Endothelial cell of umbilical vein (primary cell): ENCODE measurements around the gene SHCBP1. TPM values are rescaled to one million over a fixed set of nuclear protein-coding genes. Genes with fewer than 3 reads are reported as not detected.

Experiments used
- BruUV-seq: library from RNA; stranded (reverse); fragments of 400-500 nt; replicated peaks from 2 replicates; lab custom pipeline; 2021; lab: Mats Ljungman, UMichigan
- CTCF ChIA-PET: fragments of 300-600, 350-600 bp; sonication (Branson Sonifier 250); formaldehyde crosslinking; loops from one replicate; lab custom pipeline; 2021; ENCODE audit warnings: antibody characterized with exemption, inconsistent platforms; lab: Charles Lee
- POLR2A ChIA-PET: fragments of 300-600, 350-600 bp; sonication (Branson Sonifier 250); formaldehyde crosslinking; loops from one replicate; lab custom pipeline; 2021; ENCODE audit warnings: antibody characterized with exemption, inconsistent platforms; lab: Charles Lee
- DNase-seq: peaks from one replicate; pipeline ENCODE4 v3.0.0-alpha.2; 2011; ENCODE audit warnings: low read depth, low spot score
- FAIRE-seq: peaks from 2 replicates; lab custom pipeline; 2011; peaks lifted over from hg19 to GRCh38; lab: Jason Lieb, UNC
- H2AFZ ChIP-seq: 2 replicates; pipeline ENCODE4 v1.6.0; 2012; ENCODE audit warnings: low read depth, low read length, control low read depth, inconsistent platforms
- H3K27ac ChIP-seq: 2 replicates; pipeline ENCODE4 v1.5.1; 2011; ENCODE audit warnings: low read depth, mild to moderate bottlenecking, control low read depth, low read length, moderate library complexity; ENCODE audit not compliant: insufficient read depth
- H3K27me3 ChIP-seq, 2 experiments: 2 replicates each; pipeline versions ENCODE4 v1.6.0 to v1.6.1; 2011; ENCODE audit warnings: low read length in 2 of 2, mixed read lengths in 1 of 2; ENCODE audit not compliant: control insufficient read depth in 2 of 2, insufficient read depth in 2 of 2
- H3K36me3 ChIP-seq, 2 experiments: 2 replicates in 1 of 2; 3 replicates in 1 of 2; pipeline ENCODE4 v1.5.1; 2011; ENCODE audit warnings: low read length in 2 of 2, mild to moderate bottlenecking in 1 of 2, moderate library complexity in 1 of 2; ENCODE audit not compliant: control insufficient read depth in 2 of 2, insufficient read depth in 2 of 2; ENCODE audit errors: extremely low read depth in 1 of 2
- H3K4me1 ChIP-seq: 3 replicates; pipeline ENCODE4 v1.5.1; 2011; ENCODE audit warnings: mild to moderate bottlenecking, low read length; ENCODE audit not compliant: control insufficient read depth, insufficient read depth; ENCODE audit errors: extremely low read depth
- H3K4me2 ChIP-seq: 2 replicates; pipeline ENCODE4 v1.6.1; 2011; ENCODE audit warnings: low read length, control low read depth, mixed read lengths; ENCODE audit not compliant: insufficient read depth
- H3K4me3 ChIP-seq, 3 experiments: fragments of 200-600 bp in 1 of 3; sonication (generic), shearing (Covaris generic) in 1 of 3; replicated peaks in 1 of 3; 2 replicates each; pipeline ENCODE4 v1.5.1; 2011 to 2016; ENCODE audit warnings: control low read depth in 3 of 3, low read length in 3 of 3, mild to moderate bottlenecking in 2 of 3, inconsistent platforms in 1 of 3, low read depth in 1 of 3, moderate library complexity in 1 of 3; ENCODE audit not compliant: insufficient read depth in 1 of 3
- H3K79me2 ChIP-seq: 2 replicates; pipeline ENCODE4 v1.6.0; 2012; ENCODE audit warnings: low read length, inconsistent platforms; ENCODE audit not compliant: control insufficient read depth, insufficient read depth
- H3K9ac ChIP-seq: replicated peaks from 2 replicates; pipeline ENCODE3; 2011; ENCODE audit warnings: low read length, control low read depth; ENCODE audit not compliant: insufficient read depth; ENCODE audit errors: extremely low read depth
- H3K9me1 ChIP-seq: replicated peaks from 3 replicates; pipeline ENCODE4 v1.6.0; 2011; ENCODE audit warnings: mild to moderate bottlenecking, low read length; ENCODE audit not compliant: control insufficient read depth, insufficient read depth; ENCODE audit errors: extremely low read depth
- H3K9me3 ChIP-seq: replicated peaks from 2 replicates; pipeline ENCODE4 v1.5.1; 2012; ENCODE audit warnings: low read length, inconsistent platforms; ENCODE audit not compliant: control insufficient read depth, insufficient read depth
- H4K20me1 ChIP-seq: replicated peaks from 2 replicates; pipeline ENCODE3; 2011; ENCODE audit warnings: mild to moderate bottlenecking, low read length; ENCODE audit not compliant: control insufficient read depth, insufficient read depth; ENCODE audit errors: extremely low read depth
- EZH2 ChIP-seq: IDR thresholded peaks from 2 replicates; pipeline ENCODE4 v1.6.1; 2012; ENCODE audit warnings: borderline replicate concordance, low read depth, mild to moderate bottlenecking, moderate library complexity, low read length, inconsistent platforms; ENCODE audit not compliant: severe bottlenecking
- FOS ChIP-seq: IDR thresholded peaks from 2 replicates; pipeline ENCODE4 v1.6.1; 2011; ENCODE audit warnings: mild to moderate bottlenecking, low read length, moderate library complexity, borderline replicate concordance; ENCODE audit not compliant: insufficient read depth
- GATA2 ChIP-seq: IDR thresholded peaks from 2 replicates; pipeline ENCODE4 v1.7.0; 2011; ENCODE audit warnings: low read depth, mild to moderate bottlenecking, moderate library complexity, mixed read lengths, low read length; ENCODE audit not compliant: insufficient read length, insufficient read depth
- JUN ChIP-seq: IDR thresholded peaks from 2 replicates; pipeline ENCODE4 v1.6.1; 2011; ENCODE audit warnings: borderline replicate concordance, low read depth; ENCODE audit not compliant: insufficient read length, insufficient read depth
- MYC ChIP-seq: IDR thresholded peaks from one replicate; pipeline ENCODE4 v1.6.1; 2011; ENCODE audit warnings: mild to moderate bottlenecking, low read depth, low read length
- POLR2A ChIP-seq: IDR thresholded peaks from 2 replicates; pipeline ENCODE4 v1.6.1; 2012; ENCODE audit warnings: low read depth, mild to moderate bottlenecking, control low read depth, low read length
- POLR2AphosphoS5 ChIP-seq: IDR thresholded peaks from 2 replicates; pipeline ENCODE4 v1.6.1; 2012; ENCODE audit warnings: low read depth, mild to moderate bottlenecking, control low read depth, low read length, moderate library complexity; ENCODE audit not compliant: insufficient read depth
- dilution Hi-C: fragments of 300-500 bp; cut with MboI; formaldehyde crosslinking; loops from one replicate; pipeline ENCODE4 v1.15.0; 2019; ENCODE audit warnings: low sequenced_read_pairs; ENCODE audit not compliant: extremely low pct_ligation_motif_present
- intact Hi-C: fragments of 100-400 bp; cut with micrococcal nuclease; formaldehyde crosslinking; loops from one replicate; pipeline ENCODE4 v1.10.0; 2022
- polyA plus RNA-seq, 4 experiments: library from polyadenylated mRNA; depleted of rRNA in 3 of 4; stranded (reverse) in 3 of 4; unstranded in 1 of 4; fragments of >200 nt; gene quantifications; 2 replicates each; pipeline versions ENCODE4 v1.2.1 to v1.2.3, GENCODE V29; 2011 to 2012; ENCODE audit warnings: missing spikeins in 1 of 4
- total RNA-seq: library from RNA; stranded (reverse); gene quantifications from 2 replicates; pipeline ENCODE4 v1.2.3, GENCODE V29; 2021
- TF ChIP-seq, protein P1 (sequence below), 2 donors: IDR thresholded peaks; 1 replicate in 1 of 2; 2 replicates in 1 of 2; pipeline ENCODE4 v1.5.1; 2011; ENCODE audit warnings: low read length in 2 of 2, mild to moderate bottlenecking in 2 of 2, moderate library complexity in 2 of 2, control low read depth in 1 of 2, inconsistent platforms in 1 of 2, low read depth in 1 of 2; ENCODE audit not compliant: insufficient read depth in 1 of 2; ENCODE audit errors: extremely low read depth in 1 of 2
- TF ChIP-seq, protein P2 (sequence below): IDR thresholded peaks from 2 replicates; pipeline ENCODE4 v1.6.1; 2011; ENCODE audit not compliant: insufficient read depth, insufficient read length

Gene SHCBP1
- total and polyA plus RNA-seq, 2 donors (not counting 3 experiments of a cell fraction or from before 2014, with no cell fraction given): 13.9 to 44.9 TPM

DNA sequence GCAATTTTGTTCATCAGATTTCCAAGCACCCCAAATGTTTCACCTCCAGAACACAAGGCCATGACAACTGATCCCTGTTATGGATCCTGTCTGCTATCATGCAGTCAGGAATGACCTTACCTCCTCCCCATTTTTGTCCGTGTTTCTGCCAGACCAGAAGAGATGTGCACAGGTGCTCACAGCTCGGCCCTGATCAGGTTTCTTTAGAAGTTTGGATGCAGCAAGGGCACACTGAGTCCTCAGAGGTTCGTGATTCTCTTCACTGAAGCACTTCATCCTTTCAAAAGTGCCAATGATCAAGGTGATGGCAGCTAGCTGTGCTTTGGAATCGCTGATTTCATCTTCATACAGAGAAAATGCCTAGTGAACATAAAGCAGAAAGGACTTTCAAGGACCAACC, 40.9 kb upstream of the SHCBP1 start:
- H2AFZ ChIP-seq: no peak overlapping the region
- no peak overlapping the region for H3K4me3 ChIP-seq
- no peak overlapping the region for H3K9ac ChIP-seq
- DNase-seq (no peak), FAIRE-seq (no peak)
- H3K4me1 ChIP-seq: no peaks in the 10 kb centered on the region
- no TSS peak for BruUV-seq
- dilution Hi-C loops (no loop called here), intact Hi-C loops (no loop called here)
- H3K9me3 ChIP-seq: no peaks in the 10 kb centered on the region
- H3K4me2 ChIP-seq: no peak overlapping the region
- H3K36me3 ChIP-seq: peaks cover 13 to 21% of the 10 kb centered on the region in 2 experiments
- ChIA-PET CTCF (interaction anchor here (1.0 kb wide), 1 partner anchor 11 kb away, joined by 4 read pairs; no protein-coding TSS in a partner anchor), POLR2A (no interaction called here)
- TF ChIP-seq POLR2A (no peak), GATA2 (no peak), JUN (no peak), POLR2AphosphoS5 (no peak), MYC (no peak), EZH2 (no peak), FOS (no peak)
- TF ChIP-seq, protein P1, sequence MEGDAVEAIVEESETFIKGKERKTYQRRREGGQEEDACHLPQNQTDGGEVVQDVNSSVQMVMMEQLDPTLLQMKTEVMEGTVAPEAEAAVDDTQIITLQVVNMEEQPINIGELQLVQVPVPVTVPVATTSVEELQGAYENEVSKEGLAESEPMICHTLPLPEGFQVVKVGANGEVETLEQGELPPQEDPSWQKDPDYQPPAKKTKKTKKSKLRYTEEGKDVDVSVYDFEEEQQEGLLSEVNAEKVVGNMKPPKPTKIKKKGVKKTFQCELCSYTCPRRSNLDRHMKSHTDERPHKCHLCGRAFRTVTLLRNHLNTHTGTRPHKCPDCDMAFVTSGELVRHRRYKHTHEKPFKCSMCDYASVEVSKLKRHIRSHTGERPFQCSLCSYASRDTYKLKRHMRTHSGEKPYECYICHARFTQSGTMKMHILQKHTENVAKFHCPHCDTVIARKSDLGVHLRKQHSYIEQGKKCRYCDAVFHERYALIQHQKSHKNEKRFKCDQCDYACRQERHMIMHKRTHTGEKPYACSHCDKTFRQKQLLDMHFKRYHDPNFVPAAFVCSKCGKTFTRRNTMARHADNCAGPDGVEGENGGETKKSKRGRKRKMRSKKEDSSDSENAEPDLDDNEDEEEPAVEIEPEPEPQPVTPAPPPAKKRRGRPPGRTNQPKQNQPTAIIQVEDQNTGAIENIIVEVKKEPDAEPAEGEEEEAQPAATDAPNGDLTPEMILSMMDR (IDR thresholded peaks at IDR 0.05; ENCODE audit: extremely low read depth in 1 of 2, insufficient read depth in 1 of 2, low read depth in 1 of 2, low read length in 2 of 2): no peak
- TF ChIP-seq, protein P2, sequence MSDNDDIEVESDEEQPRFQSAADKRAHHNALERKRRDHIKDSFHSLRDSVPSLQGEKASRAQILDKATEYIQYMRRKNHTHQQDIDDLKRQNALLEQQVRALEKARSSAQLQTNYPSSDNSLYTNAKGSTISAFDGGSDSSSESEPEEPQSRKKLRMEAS: no peak
- H3K79me2 ChIP-seq: no peaks in the 10 kb centered on the region
- H3K27me3 ChIP-seq: no peaks in the 10 kb centered on the region
- no peaks in the 10 kb centered on the region for H4K20me1 ChIP-seq
- no peaks in the 10 kb centered on the region for H3K9me1 ChIP-seq
- no peak overlapping the region for H3K27ac ChIP-seq
